Astrocyte of the cerebellum (primary cell): ENCODE results near the gene COL4A2.

ENCODE experiments used
- DNase-seq: peaks from one replicate; pipeline ENCODE4 v3.0.0-alpha.2; 2011; ENCODE audit warnings: low read depth
- H3K4me3 ChIP-seq: 2 replicates; pipeline ENCODE4 v1.5.1; 2011; ENCODE audit warnings: mild to moderate bottlenecking, low read depth, low read length, moderate library complexity
- in situ Hi-C: cut with HindIII; loops from 2 replicates; pipeline ENCODE4 v1.10.0; 2017; ENCODE audit warnings: low sequenced_read_pairs
- TF ChIP-seq, protein P1 (sequence below): IDR thresholded peaks from 2 replicates; pipeline ENCODE4 v1.5.1; 2012; ENCODE audit warnings: low read length, low read depth, moderate library complexity, mild to moderate bottlenecking; ENCODE audit errors: missing control alignments

Gene COL4A2

DNA sequence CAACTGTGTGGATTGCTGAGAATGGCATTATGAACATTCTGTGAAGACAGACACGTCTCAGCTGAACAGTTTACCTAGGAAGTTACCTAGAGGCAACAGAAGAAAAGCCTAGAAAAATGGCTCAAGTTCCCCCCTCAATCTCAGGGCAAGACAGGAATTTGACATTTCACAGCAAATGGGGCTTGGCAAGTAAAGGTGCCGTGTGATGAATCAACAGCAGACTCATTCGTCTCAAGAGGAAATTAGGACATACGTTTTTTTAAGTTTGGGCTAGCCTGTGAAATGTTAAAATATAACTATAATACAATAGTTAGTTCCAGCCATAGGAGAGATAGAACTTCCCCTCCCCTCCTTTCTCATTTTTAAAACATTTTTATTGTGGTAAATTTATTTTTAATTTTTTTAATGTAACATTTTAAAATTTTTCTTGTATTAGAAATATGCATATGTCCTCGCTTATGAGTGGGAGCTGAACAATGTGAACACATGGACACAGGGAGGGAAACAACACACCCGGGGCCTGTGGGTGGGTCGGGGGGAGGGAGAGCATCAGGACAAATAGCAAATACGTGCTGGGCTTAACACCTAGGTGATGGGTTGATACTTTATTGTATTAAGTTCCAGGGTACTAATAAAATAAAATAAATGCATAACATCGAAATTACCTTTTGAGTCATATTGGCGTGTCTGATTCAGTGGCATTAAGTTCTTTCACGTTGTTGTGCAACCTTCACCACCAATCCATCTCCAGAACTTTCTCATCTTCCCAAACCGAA lies 116.0 kb downstream of the COL4A2 start:
- no peak overlapping the region for H3K4me3 ChIP-seq
- TF ChIP-seq, protein P1, sequence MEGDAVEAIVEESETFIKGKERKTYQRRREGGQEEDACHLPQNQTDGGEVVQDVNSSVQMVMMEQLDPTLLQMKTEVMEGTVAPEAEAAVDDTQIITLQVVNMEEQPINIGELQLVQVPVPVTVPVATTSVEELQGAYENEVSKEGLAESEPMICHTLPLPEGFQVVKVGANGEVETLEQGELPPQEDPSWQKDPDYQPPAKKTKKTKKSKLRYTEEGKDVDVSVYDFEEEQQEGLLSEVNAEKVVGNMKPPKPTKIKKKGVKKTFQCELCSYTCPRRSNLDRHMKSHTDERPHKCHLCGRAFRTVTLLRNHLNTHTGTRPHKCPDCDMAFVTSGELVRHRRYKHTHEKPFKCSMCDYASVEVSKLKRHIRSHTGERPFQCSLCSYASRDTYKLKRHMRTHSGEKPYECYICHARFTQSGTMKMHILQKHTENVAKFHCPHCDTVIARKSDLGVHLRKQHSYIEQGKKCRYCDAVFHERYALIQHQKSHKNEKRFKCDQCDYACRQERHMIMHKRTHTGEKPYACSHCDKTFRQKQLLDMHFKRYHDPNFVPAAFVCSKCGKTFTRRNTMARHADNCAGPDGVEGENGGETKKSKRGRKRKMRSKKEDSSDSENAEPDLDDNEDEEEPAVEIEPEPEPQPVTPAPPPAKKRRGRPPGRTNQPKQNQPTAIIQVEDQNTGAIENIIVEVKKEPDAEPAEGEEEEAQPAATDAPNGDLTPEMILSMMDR = no peak
- no peak for DNase-seq
- in situ Hi-C loops = no loop called here

DNA sequence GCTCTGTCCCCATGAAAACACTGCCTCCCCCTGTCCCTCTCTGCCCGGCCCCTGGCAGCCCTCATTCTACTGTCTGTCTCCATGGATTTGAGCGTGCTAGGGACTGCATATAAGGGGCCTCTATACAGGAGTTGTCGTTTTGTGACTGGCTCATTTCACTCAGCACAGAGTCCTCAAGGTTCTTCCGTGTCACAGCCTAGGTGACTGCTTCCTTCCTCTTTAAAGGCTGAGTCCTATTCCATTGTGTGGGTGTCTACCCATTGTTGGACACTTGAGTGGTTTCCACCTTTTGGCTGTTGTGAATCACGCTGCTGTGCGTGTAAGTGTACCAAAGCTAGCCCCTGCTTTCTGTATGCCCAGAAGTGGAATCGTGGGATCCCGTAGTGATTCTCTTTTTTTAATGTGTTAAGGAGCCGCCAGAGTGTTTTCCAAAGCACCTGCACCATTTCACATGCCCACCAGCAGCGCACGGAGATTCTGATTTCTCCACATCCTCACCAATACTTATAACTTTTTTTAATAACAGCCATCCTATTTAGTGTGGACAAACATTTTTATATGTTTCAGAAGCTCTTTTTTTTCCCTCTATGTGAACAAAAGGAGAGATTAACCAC lies 116.7 kb downstream of the COL4A2 start:
- no peak overlapping the region for H3K4me3 ChIP-seq
- in situ Hi-C loops = no loop called here
- TF ChIP-seq, protein P1 = no peak
- no peak for DNase-seq

DNA sequence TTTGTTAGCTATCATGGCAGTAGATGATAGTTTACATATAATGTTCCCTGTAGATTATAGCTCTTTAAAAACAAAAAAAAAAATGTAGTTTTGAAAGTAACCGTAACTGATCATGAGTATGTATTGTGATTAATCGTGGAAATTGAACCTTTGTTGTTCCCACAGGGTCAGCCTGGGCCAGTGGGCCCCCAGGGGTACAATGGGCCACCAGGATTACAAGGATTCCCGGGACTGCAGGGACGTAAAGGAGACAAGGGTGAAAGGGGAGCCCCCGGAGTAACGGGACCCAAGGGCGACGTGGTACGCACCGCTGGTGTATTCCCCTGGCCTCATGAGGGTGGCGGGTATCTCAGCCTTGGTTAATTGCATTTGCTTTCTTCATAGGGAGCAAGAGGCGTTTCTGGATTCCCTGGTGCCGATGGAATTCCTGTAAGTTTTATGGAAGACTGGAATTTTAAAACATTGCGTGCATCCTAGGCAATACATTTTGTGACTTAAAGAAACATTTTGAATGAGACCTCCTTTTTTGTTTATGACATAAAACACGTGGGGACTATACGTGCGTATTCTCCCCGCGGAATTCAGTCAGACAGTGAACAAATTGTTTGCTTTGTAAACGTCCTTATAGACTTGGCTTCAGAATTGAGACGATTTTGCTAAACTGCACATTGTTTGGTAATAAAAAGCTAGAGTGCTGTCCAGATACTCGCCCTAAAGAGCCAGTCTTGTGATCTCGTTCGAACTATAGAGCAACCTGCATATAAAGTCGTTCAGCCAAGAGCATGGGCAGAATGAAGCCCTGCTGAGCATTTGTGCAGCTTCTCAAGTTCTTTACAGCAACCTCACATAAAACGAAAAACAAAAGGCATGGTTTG lies 117.7 kb downstream of the COL4A2 start:
- DNase-seq = no peak
- TF ChIP-seq, protein P1 = no peak
- H3K4me3 ChIP-seq = no peak overlapping the region
- in situ Hi-C loops = no loop called here

DNA sequence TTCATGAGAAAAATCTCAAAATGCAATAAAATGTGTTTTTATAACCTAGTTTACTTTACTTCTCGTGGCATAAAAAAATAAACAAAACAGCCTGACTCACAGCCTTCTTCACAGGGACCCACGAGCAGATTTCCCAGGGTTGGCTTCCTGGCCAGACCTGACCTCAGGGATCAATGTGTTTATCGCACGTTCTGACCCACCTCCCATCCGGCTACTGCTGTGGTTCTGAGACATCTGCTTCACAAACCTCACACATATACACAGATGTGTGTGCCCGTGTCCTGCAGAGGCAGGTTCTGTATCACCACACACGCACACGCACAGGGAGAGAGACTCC lies 118.3 kb downstream of the COL4A2 start:
- TF ChIP-seq, protein P1 = no peak
- DNase-seq = no peak
- in situ Hi-C loops = no loop called here
- H3K4me3 ChIP-seq = no peak overlapping the region

DNA sequence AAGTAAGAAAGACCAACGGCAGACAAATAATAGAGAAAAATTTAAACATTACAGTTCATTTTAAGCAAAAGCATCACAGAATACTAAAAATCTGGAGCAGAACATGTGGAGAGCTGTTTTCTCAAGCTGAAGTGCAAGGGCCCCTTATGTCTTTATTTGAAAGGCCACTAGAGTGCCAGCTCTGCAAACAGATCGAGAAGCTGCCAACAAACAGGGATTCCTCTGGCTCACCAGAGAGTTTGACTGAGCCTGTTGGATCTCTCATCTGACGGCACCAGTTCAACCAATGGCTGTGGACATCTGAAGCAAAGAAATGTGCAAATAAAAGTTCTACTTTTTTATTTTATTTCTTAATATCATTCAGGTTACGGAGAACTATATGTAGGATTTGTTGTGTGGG lies 119.7 kb downstream of the COL4A2 start:
- no peak overlapping the region for H3K4me3 ChIP-seq
- no peak for DNase-seq
- in situ Hi-C loops = no loop called here
- TF ChIP-seq, protein P1 = no peak

DNA sequence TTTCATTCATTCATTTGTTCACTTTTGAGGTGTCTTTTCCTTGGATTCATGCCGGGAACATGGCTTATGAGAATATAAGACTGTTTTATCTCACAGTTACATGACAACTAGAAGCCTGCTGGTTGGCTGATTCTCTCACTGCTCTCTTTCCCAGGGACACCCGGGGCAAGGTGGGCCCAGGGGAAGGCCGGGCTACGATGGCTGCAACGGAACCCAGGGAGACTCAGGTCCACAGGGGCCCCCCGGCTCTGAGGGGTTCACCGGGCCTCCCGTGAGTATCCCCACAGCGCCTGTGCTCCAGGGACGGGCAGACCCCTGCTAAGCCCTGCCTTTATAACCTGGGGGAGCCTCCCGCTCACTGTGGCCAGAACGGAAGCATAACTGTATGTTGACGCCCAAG lies 121.2 kb downstream of the COL4A2 start:
- TF ChIP-seq, protein P1 = no peak
- DNase-seq = no peak
- no peak overlapping the region for H3K4me3 ChIP-seq
- in situ Hi-C loops = no loop called here
